HG03025 (cell line): Measurements from ENCODE around the gene KLRD1.
"Not testable (repeated sequence)": the region's sequence is repeated elsewhere in the genome, so short reads cannot be mapped to it uniquely, and the experiment has no call there.

Experiments used
- ATAC-seq: cut with Tn5 transposase; IDR thresholded peaks from one replicate; pipeline ENCODE4 v1.9.1; 2021; ENCODE audit warnings: mild to moderate bottlenecking, moderate library complexity; ENCODE audit not compliant: unreplicated experiment, low FRiP score

The KLRD1 gene

DNA sequence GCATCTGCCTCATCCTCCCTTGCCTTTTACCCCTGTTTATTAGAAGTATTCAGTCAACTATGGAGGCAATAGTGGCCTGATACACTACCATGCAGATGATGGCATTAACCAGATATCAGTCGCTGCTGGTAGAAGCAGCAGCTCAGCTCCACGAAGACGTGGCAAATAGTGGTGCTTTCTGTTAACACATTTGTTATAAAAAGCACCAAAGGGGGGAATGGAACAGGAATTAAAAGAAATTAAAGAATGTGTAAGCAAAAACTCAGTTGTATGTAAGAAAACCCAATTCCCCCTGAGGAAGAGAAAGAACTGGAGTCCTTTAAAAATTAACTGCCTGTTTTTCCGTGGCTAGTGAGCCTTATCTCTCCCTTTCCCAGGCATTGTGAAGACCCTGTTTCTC lies 60.0 kb downstream of the KLRD1 start:
- ATAC-seq = not testable (repeated sequence)

DNA sequence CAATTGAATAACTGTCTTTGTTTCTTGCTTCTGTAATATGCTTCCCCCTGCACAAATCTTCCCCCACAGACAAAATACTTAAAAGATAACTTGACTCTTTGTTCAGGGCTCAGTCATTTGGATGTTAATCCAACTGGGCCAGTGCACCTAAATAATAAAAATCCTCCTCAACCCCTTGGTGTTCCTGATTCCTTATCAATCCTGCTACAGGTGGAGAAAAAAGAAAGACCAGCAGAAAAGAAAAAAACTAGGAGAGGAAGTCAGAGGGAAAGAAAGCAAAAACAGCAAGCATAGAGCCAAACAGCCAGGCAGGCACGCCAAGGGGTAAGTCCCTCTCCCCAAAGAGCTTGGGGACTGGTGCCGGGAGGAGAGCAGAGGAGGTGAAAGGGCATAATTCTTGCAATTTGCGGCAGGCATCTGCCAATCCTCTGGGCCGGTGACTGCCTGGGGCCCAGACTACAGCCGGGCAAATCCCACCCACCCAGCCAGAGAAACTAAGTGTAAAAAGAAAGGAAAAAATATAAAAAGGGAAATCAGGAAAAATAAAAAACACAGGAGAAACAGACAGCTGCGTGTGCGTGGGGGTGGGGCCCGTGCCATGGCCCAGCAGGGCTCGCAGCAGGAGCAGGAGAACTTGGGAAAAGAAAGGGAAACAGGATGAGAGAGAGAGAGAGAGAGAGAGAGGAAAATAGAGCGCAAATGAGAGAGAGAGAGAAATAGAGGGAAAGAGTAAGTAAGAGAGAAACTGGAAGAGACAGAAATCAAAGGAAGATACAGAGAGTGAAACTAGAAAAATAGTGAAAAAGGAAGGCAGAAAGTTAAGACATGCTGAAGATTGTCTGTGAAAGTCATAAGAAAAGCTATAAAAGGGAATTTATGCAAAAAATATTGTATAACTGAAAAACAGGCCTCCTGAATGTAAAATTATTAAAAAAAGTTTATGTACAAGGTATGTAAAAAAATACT lies 60.8 kb downstream of the KLRD1 start:
- no peak for ATAC-seq

GRCh38 chr12:10369557-10370415 lies 62.1 kb downstream of the KLRD1 start:
- no peak for ATAC-seq

- not testable (repeated sequence) for ATAC-seq
Measured at GRCh38 chr12:10371893-10372535, 64.3 kb downstream of the KLRD1 start.

DNA sequence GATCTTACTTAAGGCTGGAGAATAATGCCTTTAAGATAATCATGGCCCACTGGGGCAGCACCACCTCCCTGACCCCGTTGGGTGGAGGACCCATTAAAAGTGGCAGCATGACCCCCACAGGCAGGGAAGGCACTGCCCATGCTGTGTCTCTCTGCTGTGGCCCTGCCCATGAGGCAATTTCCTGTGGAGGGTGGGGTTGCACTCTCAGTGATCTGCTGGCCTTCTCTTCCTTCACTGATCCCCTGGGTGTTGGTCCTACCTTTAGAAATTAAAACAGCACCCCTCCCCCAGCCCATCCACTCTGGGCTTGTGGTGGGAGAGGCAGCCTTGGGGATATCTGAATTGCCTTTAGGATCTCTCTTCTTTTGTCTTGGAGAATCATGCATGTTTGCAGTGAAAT lies 64.9 kb downstream of the KLRD1 start:
- no peak for ATAC-seq

GRCh38 chr12:10374624-10375018 lies 67.0 kb downstream of the KLRD1 start:
- ATAC-seq = no peak

DNA sequence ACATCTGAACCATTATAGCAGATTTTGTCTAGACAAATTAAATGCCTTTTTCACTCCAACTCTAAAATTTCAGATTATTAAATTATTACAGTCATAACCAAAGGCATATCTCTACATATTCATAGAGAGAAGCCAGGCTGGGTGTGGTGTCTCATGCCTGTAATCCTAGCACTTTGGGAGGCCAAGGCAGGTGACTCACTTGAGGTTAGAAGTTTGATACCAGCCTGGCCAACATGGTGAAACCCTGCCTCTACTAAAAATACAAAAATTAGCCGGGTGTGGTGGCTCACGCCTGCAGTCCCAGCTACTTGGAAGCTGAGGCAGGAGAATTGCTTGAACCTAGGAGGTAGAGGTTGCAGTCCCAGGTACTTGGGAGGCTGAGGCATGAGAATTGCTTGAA lies 71.1 kb downstream of the KLRD1 start:
- ATAC-seq = not testable (repeated sequence)
